H9 (cell line): ENCODE results near the gene HUS1B. TPM values are rescaled to one million over a fixed set of nuclear protein-coding genes. Genes with fewer than 3 reads are reported as not detected.
A peak's percentile ranks its signal among the peaks of the same experiment; 100 is the strongest.

Source experiments
- DNase-seq: peaks from one replicate; pipeline ENCODE4 v3.0.0-alpha.2; 2017
- H2AFZ ChIP-seq: one replicate; pipeline ENCODE4 v1.6.1; 2013; ENCODE audit warnings: mild to moderate bottlenecking, low read length, control low read depth, moderate library complexity
- H2AK5ac ChIP-seq: 2 replicates; pipeline ENCODE4 v1.6.1; 2013; ENCODE audit warnings: low read length, control low read depth, mixed read lengths; ENCODE audit not compliant: insufficient read length
- H2BK120ac ChIP-seq: one replicate; pipeline ENCODE4 v1.6.1; 2013; ENCODE audit warnings: low read depth, mild to moderate bottlenecking, low read length, control low read depth, inconsistent platforms; ENCODE audit not compliant: poor library complexity, severe bottlenecking
- H2BK12ac ChIP-seq: 2 replicates; pipeline ENCODE4 v1.6.1; 2013; ENCODE audit warnings: low read length, control low read depth, mixed read lengths, low read depth; ENCODE audit not compliant: insufficient read length
- H2BK15ac ChIP-seq: 2 replicates; pipeline ENCODE4 v1.6.1; 2013; ENCODE audit warnings: low read depth, low read length, control low read depth
- H2BK20ac ChIP-seq: one replicate; pipeline ENCODE4 v1.6.1; 2013; ENCODE audit warnings: low read depth, mild to moderate bottlenecking, low read length, control low read depth, inconsistent platforms; ENCODE audit not compliant: poor library complexity, severe bottlenecking
- H2BK5ac ChIP-seq: 2 replicates; pipeline ENCODE4 v1.6.1; 2013; ENCODE audit warnings: low read length, control low read depth, mixed read lengths; ENCODE audit not compliant: insufficient read length
- H3K14ac ChIP-seq: 2 replicates; pipeline ENCODE4 v1.6.1; 2013; ENCODE audit warnings: low read length, control low read depth; ENCODE audit not compliant: insufficient read depth
- H3K18ac ChIP-seq: 2 replicates; pipeline ENCODE4 v1.6.1; 2013; ENCODE audit warnings: low read depth, mild to moderate bottlenecking, mixed read lengths, low read length, control low read depth; ENCODE audit not compliant: insufficient read length
- H3K23ac ChIP-seq: 2 replicates; pipeline ENCODE4 v1.6.1; 2013; ENCODE audit warnings: low read length, control low read depth, mixed read lengths, low read depth; ENCODE audit not compliant: insufficient read length
- H3K23me2 ChIP-seq: 2 replicates; pipeline ENCODE4 v1.6.1; 2013; ENCODE audit warnings: low read depth, mild to moderate bottlenecking, mixed read lengths, low read length, control low read depth; ENCODE audit not compliant: insufficient read length, poor library complexity, severe bottlenecking
- H3K27ac ChIP-seq: 2 replicates; pipeline ENCODE4 v1.5.1; 2013; ENCODE audit warnings: low read length, control low read depth, mixed read lengths, low read depth; ENCODE audit not compliant: insufficient read length
- H3K27me3 ChIP-seq: 2 replicates; pipeline ENCODE4 v1.6.1; 2013; ENCODE audit warnings: low read length, control low read depth, inconsistent platforms; ENCODE audit not compliant: insufficient read depth
- H3K4ac ChIP-seq: 2 replicates; pipeline ENCODE4 v1.6.1; 2013; ENCODE audit warnings: low read depth, mild to moderate bottlenecking, control low read depth, inconsistent platforms, low read length, moderate library complexity
- H3K4me1 ChIP-seq: 2 replicates; pipeline ENCODE4 v1.6.1; 2013; ENCODE audit warnings: low read length, control low read depth, inconsistent platforms; ENCODE audit not compliant: insufficient read depth
- H3K4me2 ChIP-seq: 2 replicates; pipeline ENCODE4 v1.6.1; 2013; ENCODE audit warnings: low read length, control low read depth, mixed read lengths; ENCODE audit not compliant: insufficient read length, insufficient read depth
- H3K56ac ChIP-seq: 2 replicates; pipeline ENCODE4 v1.6.1; 2013; ENCODE audit warnings: low read depth, mild to moderate bottlenecking, mixed read lengths, low read length, control low read depth; ENCODE audit not compliant: insufficient read length
- H3K79me1 ChIP-seq: 2 replicates; pipeline ENCODE4 v1.6.1; 2013; ENCODE audit warnings: low read depth, mild to moderate bottlenecking, moderate library complexity, low read length, control low read depth, inconsistent platforms; ENCODE audit not compliant: insufficient read depth, poor library complexity, severe bottlenecking
- H3K79me2 ChIP-seq: 2 replicates; pipeline ENCODE4 v1.6.1; 2013; ENCODE audit warnings: low read length, control low read depth, inconsistent platforms; ENCODE audit not compliant: insufficient read depth
- H3K9ac ChIP-seq: 2 replicates; pipeline ENCODE4 v1.6.1; 2013; ENCODE audit warnings: low read length, control low read depth, mixed read lengths; ENCODE audit not compliant: insufficient read length; ENCODE audit errors: extremely low read depth
- H3K9me3 ChIP-seq: one replicate; pipeline ENCODE4 v1.6.1; 2013; ENCODE audit warnings: low read depth, low read length, inconsistent platforms; ENCODE audit not compliant: control insufficient read depth
- H3T11ph ChIP-seq: one replicate; pipeline ENCODE4 v1.6.1; 2013; ENCODE audit warnings: mild to moderate bottlenecking, low read length, control low read depth, inconsistent platforms
- H4K20me1 ChIP-seq: one replicate; pipeline ENCODE4 v1.6.1; 2013; ENCODE audit not compliant: control insufficient read depth, insufficient read length, insufficient read depth
- H4K5ac ChIP-seq: 2 replicates; pipeline ENCODE4 v1.6.1; 2013; ENCODE audit warnings: low read depth, mild to moderate bottlenecking, mixed read lengths, low read length, control low read depth; ENCODE audit not compliant: insufficient read length
- H4K8ac ChIP-seq: replicated peaks from 2 replicates; pipeline ENCODE4 v1.6.1; 2013; ENCODE audit warnings: low read length, control low read depth, mixed read lengths, low read depth; ENCODE audit not compliant: insufficient read length
- H4K91ac ChIP-seq: 2 replicates; pipeline ENCODE4 v1.6.1; 2013; ENCODE audit warnings: low read depth, mild to moderate bottlenecking, moderate library complexity, mixed read lengths, low read length, control low read depth; ENCODE audit not compliant: insufficient read length
- H3K27ac Mint-ChIP-seq, 3 experiments: 2 replicates in 2 of 3; 3 replicates in 1 of 3; pipeline ENCODE4 v1.8.0; 2020 to 2021; ENCODE audit warnings: mixed read lengths in 3 of 3, mild to moderate bottlenecking in 1 of 3, moderate library complexity in 1 of 3
- H3K27me3 Mint-ChIP-seq: 2 replicates; pipeline ENCODE4 v1.8.0; 2021; ENCODE audit warnings: low read depth, mild to moderate bottlenecking, moderate library complexity, mixed read lengths
- H3K36me3 Mint-ChIP-seq, 3 experiments: 2 replicates in 2 of 3; 3 replicates in 1 of 3; pipeline ENCODE4 v1.8.0; 2020 to 2021; ENCODE audit warnings: low read depth in 3 of 3, mixed read lengths in 3 of 3; ENCODE audit not compliant: insufficient read depth in 1 of 3
- H3K4me1 Mint-ChIP-seq, 2 experiments: 2 replicates each; pipeline ENCODE4 v1.8.0; 2020; ENCODE audit warnings: mixed read lengths in 2 of 2
- H3K4me3 Mint-ChIP-seq, 2 experiments: 2 replicates in 1 of 2; 3 replicates in 1 of 2; pipeline ENCODE4 v1.8.0; 2020 to 2021; ENCODE audit warnings: mild to moderate bottlenecking in 2 of 2, mixed read lengths in 2 of 2, moderate library complexity in 1 of 2
- H3K9me3 Mint-ChIP-seq, 2 experiments: 2 replicates in 1 of 2; 3 replicates in 1 of 2; pipeline ENCODE4 v1.8.0; 2020; ENCODE audit warnings: mild to moderate bottlenecking in 2 of 2, mixed read lengths in 2 of 2, moderate library complexity in 1 of 2
- CTCF ChIP-seq: fragments of 200-600 bp; sonication (generic); conservative IDR thresholded peaks from 3 replicates; pipeline ENCODE4 v1.8.0; 2021; ENCODE audit warnings: antibody characterized with exemption, mild to moderate bottlenecking
- WGBS: extraction: QIAGEN DNeasy Blood & Tissue Kit; methylation state at CpG from one replicate; pipeline ENCODE4 v1.1.7; 2013; ENCODE audit warnings: missing lambda C conversion rate, low lambda C conversion rate, mixed read lengths; ENCODE audit not compliant: insufficient read length; ENCODE audit errors: extremely low coverage; 5-methylcytosine and 5-hydroxymethylcytosine counted together
- total RNA-seq: library from RNA; stranded (reverse); gene quantifications from 2 replicates; pipeline ENCODE4 v1.2.1, GENCODE V29; 2021

Gene HUS1B
- total RNA-seq, 1 experiment from 2014 or later = 0.96 TPM

GRCh38 chr6:692356-692851, 35.5 kb upstream of the HUS1B start:
- peaks cover 2% of the 10 kb centered on the region; the same call in 1 of the 2 replicates for H3K4me1 ChIP-seq

More at GRCh38 chr6:692356-692851, 35.5 kb upstream of the HUS1B start:
- Histone ChIP-seq H3K14ac (0 out of 2 replicates have a peak overlapping the region, but pooled peaks have one; percentile 61), H2BK12ac (no peak overlapping the region), H2AK5ac (no peak overlapping the region), H2BK5ac (no peak overlapping the region), H3K4me2 (peak overlapping the region; percentile 61), H2BK20ac (no peak overlapping the region), H4K91ac (no peak overlapping the region), H3K4ac (no peak overlapping the region), H2AFZ (no peak overlapping the region), H3K27ac (no peak overlapping the region), H3K23ac (no peak overlapping the region), H3K9me3 (no peaks in the 10 kb centered on the region), H4K20me1 (no peaks in the 10 kb centered on the region), H3K27me3 (no peaks in the 10 kb centered on the region), H3K18ac (peak overlapping the region; percentile 53), H3T11ph (no peak overlapping the region), H4K8ac (no peak overlapping the region), H3K9ac (peak overlapping the region; percentile 69), H3K23me2 (peaks cover 3% of the 10 kb centered on the region), H3K56ac (no peak overlapping the region), H3K79me1 (no peaks in the 10 kb centered on the region), H3K79me2 (peaks cover 21% of the 10 kb centered on the region; the same call in 1 of the 2 replicates), H2BK15ac (no peak overlapping the region), H2BK120ac (no peak overlapping the region), H4K5ac (no peak overlapping the region)
- H3K27ac Mint-ChIP-seq = peak overlapping the region; percentile 68 to 95 (median 93); a peak in 4 of 7 replicates
- no CpG with 5 or more reads among the region's 45 CpGs for WGBS
- H3K4me1 Mint-ChIP-seq = peaks cover 23 to 41% of the 10 kb centered on the region in 2 experiments
- H3K36me3 Mint-ChIP-seq = peaks cover 0 to 5% (median 5%) of the 10 kb centered on the region in 3 experiments; a peak in 5 of 7 replicates
- DNase-seq = peak; percentile 55
- peak overlapping the region; percentile 94 to 95 for H3K4me3 Mint-ChIP-seq
- H3K9me3 Mint-ChIP-seq = no peaks in the 10 kb centered on the region
- no peak for TF ChIP-seq CTCF
- no peaks in the 10 kb centered on the region for H3K27me3 Mint-ChIP-seq
